GM18505 (cell line): ENCODE data around the gene MYRFL.

Source experiments
- ATAC-seq: cut with Tn5 transposase; IDR thresholded peaks from one replicate; pipeline ENCODE4 v1.9.1; 2021; ENCODE audit not compliant: unreplicated experiment
- POLR2A ChIP-seq: IDR thresholded peaks from 4 replicates; pipeline ENCODE4 v1.6.1; 2011; ENCODE audit warnings: borderline replicate concordance; ENCODE audit not compliant: insufficient read depth, insufficient read length; ENCODE audit errors: extremely low read depth

Gene MYRFL

DNA sequence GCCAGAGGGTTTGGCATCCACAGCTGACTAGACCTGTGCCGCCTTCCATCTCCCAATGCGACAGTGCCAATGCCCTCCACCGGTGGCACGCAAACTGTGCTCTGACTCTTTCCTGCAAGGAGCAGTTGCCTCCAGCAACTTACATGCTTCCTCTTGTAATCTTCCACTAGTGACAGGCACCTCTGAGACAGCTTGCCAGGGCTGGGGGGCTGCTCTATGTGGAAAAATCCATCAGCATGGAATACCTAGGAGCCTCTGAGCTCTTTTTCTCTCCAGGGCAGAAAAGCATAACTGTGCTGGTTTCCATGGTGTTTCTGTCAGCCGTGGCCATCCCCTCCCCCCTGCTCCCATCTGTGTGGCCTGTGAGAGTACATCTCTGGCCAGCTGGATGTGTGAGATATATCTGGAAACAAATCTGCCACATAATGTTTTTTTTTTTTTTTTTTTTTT lies 110.6 kb downstream of the MYRFL start:
- no peak for ATAC-seq
- no peak for TF ChIP-seq POLR2A

- no peak for ATAC-seq
Measured at GRCh38 chr12:69936214-69936731, 111.2 kb downstream of the MYRFL start.

GRCh38 chr12:69936766-69937165 lies 111.7 kb downstream of the MYRFL start:
- no peak for ATAC-seq
- no peak for TF ChIP-seq POLR2A

More at GRCh38 chr12:69936214-69936731, 111.2 kb downstream of the MYRFL start:
- no peak for TF ChIP-seq POLR2A

GRCh38 chr12:69947123-69947522 lies 122.1 kb downstream of the MYRFL start:
- ATAC-seq = no peak
- TF ChIP-seq POLR2A = no peak

GRCh38 chr12:69947897-69948296 lies 122.9 kb downstream of the MYRFL start:
- TF ChIP-seq POLR2A = no peak
- no peak for ATAC-seq

DNA sequence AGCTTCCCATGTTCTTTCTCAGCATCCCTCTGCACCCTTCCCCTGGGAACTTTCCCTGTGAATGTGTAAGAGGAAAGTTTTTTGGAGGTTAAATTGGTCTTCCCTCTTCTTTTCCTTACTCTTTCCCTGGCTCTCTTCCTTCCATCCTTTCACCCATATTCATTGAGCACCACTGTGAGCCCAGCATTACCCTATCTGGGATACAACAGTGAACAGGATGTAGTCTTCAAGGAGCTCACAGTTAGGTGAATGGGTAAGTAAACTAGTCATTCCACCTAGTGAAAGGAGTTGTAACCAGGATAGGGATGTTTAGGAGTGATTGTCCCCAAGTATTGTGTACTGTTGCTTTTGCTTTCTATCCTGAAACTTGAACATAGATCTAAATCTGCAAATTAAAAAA lies 123.8 kb downstream of the MYRFL start:
- no peak for TF ChIP-seq POLR2A
- no peak for ATAC-seq

GRCh38 chr12:69949311-69950002 lies 124.4 kb downstream of the MYRFL start:
- no peak for TF ChIP-seq POLR2A
- no peak for ATAC-seq

GRCh38 chr12:69951108-69951507 lies 126.1 kb downstream of the MYRFL start:
- no peak for TF ChIP-seq POLR2A
- no peak for ATAC-seq

DNA sequence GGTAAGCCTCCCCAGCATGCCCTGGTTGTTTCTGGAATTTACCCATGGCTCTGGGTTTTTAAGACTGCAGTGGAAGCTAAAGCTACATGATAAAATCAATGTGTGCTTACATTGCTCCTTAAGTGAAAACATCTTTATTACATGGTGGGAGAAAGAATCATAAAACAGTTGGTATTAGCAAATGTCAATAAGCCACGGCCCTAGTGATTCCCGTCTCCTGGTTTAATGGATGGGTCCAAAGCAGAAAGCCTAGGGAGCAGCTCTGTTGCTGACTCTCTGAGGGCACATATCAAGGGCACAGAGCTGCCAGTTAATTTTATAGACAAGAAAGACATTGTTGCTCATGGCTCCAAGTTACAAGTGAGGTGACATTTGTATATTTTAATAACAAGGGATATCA lies 127.9 kb downstream of the MYRFL start:
- no peak for TF ChIP-seq POLR2A
- ATAC-seq = no peak

GRCh38 chr12:69961246-69961645 lies 136.2 kb downstream of the MYRFL start:
- no peak for ATAC-seq
- TF ChIP-seq POLR2A = no peak

- ATAC-seq = no peak
- TF ChIP-seq POLR2A = no peak
Measured at GRCh38 chr12:69966409-69966808, 141.4 kb downstream of the MYRFL start.

DNA sequence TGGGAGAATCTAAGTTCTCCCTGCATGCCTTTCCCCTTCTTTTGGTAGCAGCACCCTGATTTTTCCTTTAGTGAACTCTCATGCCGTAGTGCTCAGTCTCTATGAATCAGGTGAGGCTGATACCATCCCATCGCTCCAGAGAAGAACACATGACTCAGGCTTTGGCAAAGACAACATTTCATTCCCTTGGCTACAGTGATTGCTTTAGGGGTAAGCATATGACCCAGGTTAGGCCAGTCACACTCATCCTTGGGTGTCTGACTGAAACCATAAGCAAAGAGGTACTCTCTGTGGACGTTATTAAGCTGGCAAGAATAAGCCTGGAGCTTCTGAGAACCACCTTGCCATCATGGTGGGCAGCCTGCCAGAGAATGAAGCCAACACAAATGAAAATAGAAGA lies 141.8 kb downstream of the MYRFL start:
- no peak for TF ChIP-seq POLR2A
- no peak for ATAC-seq

DNA sequence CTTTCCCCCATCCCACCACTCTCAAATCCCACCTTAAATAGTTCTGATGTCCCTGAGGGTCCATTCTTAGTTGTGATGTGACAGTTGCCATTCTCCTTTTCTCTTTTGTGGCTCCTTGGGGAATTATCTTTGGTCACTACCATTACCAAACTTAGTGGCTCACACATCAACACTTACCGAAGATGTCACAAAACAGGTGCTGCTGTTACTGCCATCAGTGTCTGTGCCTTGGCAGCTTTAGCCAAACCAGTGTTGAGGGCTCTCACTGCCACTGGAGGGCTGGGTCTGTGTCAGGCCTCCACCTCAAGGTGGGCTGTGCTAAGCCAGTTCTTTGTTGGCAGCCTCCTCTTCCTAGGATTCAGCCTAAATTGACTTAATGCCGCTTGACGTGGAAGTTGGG lies 144.0 kb downstream of the MYRFL start:
- no peak for TF ChIP-seq POLR2A
- no peak for ATAC-seq

DNA sequence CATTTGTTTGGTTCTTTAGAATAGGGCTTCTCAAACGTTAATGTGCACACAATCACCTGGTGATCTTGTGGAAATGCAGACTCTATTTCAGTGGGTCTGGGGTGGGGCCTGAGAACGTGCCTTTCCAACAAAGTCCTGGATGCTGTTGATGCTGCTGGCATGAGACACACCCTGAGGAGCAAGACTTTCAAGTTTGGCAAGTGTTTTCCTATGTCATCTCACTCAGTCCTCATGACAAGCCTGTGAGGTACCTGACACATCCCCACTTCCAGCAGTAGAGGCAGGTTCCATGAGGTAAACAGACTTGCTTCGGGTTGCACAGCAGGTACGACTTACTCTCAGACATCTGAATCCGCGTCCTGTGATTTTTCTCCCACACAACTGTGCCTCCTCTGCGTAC lies 147.1 kb downstream of the MYRFL start:
- no peak for ATAC-seq
- TF ChIP-seq POLR2A = no peak

- TF ChIP-seq POLR2A = no peak
- no peak for ATAC-seq
Measured at GRCh38 chr12:69978020-69978419, 153.0 kb downstream of the MYRFL start.

DNA sequence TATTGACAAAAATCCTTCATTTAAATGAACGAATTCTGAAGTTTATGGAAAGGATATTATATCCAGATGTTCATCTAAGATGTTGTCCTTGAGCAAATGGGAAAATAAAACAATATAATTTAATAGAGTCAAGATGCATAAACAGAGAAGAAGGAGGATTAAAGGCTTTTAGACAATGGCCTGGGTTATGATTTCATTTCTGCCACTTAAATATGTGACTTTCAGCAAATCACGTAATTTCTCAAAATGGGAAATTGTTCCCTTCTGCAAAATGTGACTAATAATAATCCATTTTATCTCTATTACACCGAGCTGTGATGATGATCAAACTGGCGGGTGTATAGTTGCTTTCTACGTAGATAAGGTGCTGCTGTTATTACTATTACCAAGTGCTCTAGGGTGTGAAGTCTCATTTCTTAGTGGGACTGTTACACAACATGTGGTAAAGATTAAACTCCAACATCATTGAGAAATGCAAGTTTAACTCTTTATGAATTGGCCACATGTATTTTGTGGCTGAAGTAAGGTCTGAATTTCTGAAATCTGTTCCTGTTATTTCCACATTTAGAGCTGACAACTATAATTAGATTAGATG lies 157.0 kb downstream of the MYRFL start:
- no peak for ATAC-seq
- no peak for TF ChIP-seq POLR2A
